Naive thymus-derived CD8-positive, alpha-beta T cell (primary cell): Measurements from ENCODE around the gene CYP3A4. TPM values are rescaled to one million over a fixed set of nuclear protein-coding genes. Genes with fewer than 3 reads are reported as not detected.
A peak's percentile ranks its signal among the peaks of the same experiment; 100 is the strongest.
"Not testable (repeated sequence)": the region's sequence is repeated elsewhere in the genome, so short reads cannot be mapped to it uniquely, and the experiment has no call there.

ENCODE experiments used
- ATAC-seq, 2 donors: fragments of 150-1000 bp; cut with Tn5 transposase in 1 of 2; sonication (Bioruptor Pico), chemical (Tn5 transposase) in 1 of 2; 1 replicate in 1 of 2; 2 replicates in 1 of 2; pipeline ENCODE4 v1.10.0; 2021; ENCODE audit warnings: mild to moderate bottlenecking in 2 of 2, moderate library complexity in 2 of 2
- POLR2A ChIA-PET: fragments of 350-600 bp; sonication (Branson Sonifier 250); formaldehyde crosslinking; loops from one replicate; lab custom pipeline; 2021; ENCODE audit warnings: antibody characterized with exemption; lab: Charles Lee
- DNase-seq, 10 donors: peaks; one replicate each; pipeline versions ENCODE4 v3.0.0 to v3.0.0-alpha.2; 2020 to 2022
- H3K27ac Mint-ChIP-seq, 10 donors: one replicate each; pipeline ENCODE4 v1.8.0; 2020 to 2022; ENCODE audit warnings: mild to moderate bottlenecking in 10 of 10, mixed read lengths in 10 of 10, moderate library complexity in 4 of 10, inconsistent platforms in 1 of 10
- H3K27me3 Mint-ChIP-seq, 5 donors: one replicate each; pipeline ENCODE4 v1.8.0; 2021 to 2022; ENCODE audit warnings: mixed read lengths in 5 of 5
- H3K36me3 Mint-ChIP-seq, 3 donors: one replicate each; pipeline ENCODE4 v1.8.0; 2020 to 2022; ENCODE audit warnings: mixed read lengths in 3 of 3, mild to moderate bottlenecking in 2 of 3, inconsistent platforms in 1 of 3
- H3K4me1 Mint-ChIP-seq, 4 donors: one replicate each; pipeline ENCODE4 v1.8.0; 2021 to 2022; ENCODE audit warnings: mixed read lengths in 4 of 4
- H3K4me3 Mint-ChIP-seq, 10 donors: one replicate each; pipeline ENCODE4 v1.8.0; 2020 to 2022; ENCODE audit warnings: mild to moderate bottlenecking in 10 of 10, mixed read lengths in 10 of 10, moderate library complexity in 6 of 10, inconsistent platforms in 1 of 10
- H3K9me3 Mint-ChIP-seq, 9 donors: one replicate each; pipeline ENCODE4 v1.8.0; 2020 to 2022; ENCODE audit warnings: mixed read lengths in 9 of 9, mild to moderate bottlenecking in 3 of 9, inconsistent platforms in 1 of 9, moderate library complexity in 1 of 9
- polyA plus RNA-seq, 3 donors: library from polyadenylated mRNA; unstranded; fragments of 300-500 nt; fragmentation: Illumina TruSeq; gene quantifications; one replicate each; pipeline ENCODE4 v1.2.3, GENCODE V29; 2021
- total RNA-seq, 8 experiments: library from RNA in 2 of 8; stranded (reverse) in 2 of 8; gene quantifications; one replicate each; pipeline ENCODE4 v1.2.3 and lab custom pipeline; 2021 to 2026

CYP3A4 gene
- total and polyA plus RNA-seq, 5 experiments from 2014 or later = 0.14 TPM; not detected in 4

DNA sequence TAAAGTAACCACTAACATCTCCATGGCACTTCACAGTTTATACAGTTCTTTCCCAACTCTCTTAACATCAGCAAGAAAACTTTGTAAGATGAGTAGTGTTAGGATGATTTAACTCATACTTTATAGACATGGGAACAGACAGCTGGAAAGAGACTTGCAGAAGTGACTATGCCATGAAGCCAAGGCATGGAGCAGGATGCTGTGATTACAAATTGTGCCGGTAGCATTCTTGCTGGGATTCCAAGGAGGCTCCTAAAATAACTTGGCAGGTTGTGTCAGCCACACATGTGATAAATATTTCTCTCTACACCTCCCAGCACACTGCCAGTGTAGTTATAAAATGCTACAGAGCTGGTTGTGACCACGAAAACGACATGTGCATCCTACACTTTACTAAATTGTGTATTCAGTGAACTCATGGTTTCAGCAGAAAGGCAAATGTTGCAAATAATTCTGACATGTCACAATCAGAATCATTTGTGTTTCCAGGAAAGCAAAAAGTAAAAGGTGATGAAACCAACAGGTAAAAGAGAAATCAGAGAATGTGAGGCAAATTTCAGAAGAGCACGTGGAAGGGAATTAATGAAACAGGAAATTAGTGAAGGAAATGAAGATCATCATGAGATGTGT, 5.6 kb upstream of the CYP3A4 start:
- no peak overlapping the region for H3K27ac Mint-ChIP-seq
- H3K4me3 Mint-ChIP-seq = no peak overlapping the region
- H3K27me3 Mint-ChIP-seq = peaks cover 2 to 15% (median 5%) of the 10 kb centered on the region in 5 donors
- no peaks in the 10 kb centered on the region for H3K36me3 Mint-ChIP-seq
- DNase-seq (no peak), ATAC-seq (no peak)
- no peaks in the 10 kb centered on the region for H3K9me3 Mint-ChIP-seq
- POLR2A ChIA-PET = no interaction called here
- H3K4me1 Mint-ChIP-seq = peaks cover 5 to 24% (median 9%) of the 10 kb centered on the region in 4 donors

DNA sequence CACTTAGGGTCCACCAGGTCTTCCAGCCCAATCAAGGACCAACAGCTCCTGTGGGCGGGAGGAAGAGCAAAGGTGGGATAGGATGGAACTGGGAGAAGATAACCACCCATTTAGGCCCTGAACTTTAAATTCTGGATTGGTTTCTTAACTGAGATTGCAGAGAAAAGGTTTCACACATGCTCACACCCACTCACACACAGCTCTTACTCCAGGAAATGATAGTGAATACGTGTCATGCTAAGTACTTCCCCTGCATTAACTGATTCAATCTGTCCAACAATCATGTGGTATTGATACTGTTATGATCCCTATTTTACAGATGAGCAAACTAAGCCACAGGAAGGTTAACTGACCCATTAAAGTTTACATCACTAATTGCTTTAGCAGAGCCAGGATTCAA, 4.6 kb upstream of the CYP3A4 start:
- no peaks in the 10 kb centered on the region for H3K36me3 Mint-ChIP-seq
- ATAC-seq (no peak), DNase-seq (no peak)
- no peak overlapping the region for H3K4me3 Mint-ChIP-seq
- POLR2A ChIA-PET = no interaction called here
- H3K27ac Mint-ChIP-seq = peak overlapping the region in 3 of 10 donors; percentile 3 to 83 (median 16)
- H3K4me1 Mint-ChIP-seq = peaks cover 5 to 24% (median 9%) of the 10 kb centered on the region in 4 donors
- peaks cover 3 to 17% (median 14%) of the 10 kb centered on the region in 5 donors for H3K27me3 Mint-ChIP-seq
- no peaks in the 10 kb centered on the region for H3K9me3 Mint-ChIP-seq

DNA sequence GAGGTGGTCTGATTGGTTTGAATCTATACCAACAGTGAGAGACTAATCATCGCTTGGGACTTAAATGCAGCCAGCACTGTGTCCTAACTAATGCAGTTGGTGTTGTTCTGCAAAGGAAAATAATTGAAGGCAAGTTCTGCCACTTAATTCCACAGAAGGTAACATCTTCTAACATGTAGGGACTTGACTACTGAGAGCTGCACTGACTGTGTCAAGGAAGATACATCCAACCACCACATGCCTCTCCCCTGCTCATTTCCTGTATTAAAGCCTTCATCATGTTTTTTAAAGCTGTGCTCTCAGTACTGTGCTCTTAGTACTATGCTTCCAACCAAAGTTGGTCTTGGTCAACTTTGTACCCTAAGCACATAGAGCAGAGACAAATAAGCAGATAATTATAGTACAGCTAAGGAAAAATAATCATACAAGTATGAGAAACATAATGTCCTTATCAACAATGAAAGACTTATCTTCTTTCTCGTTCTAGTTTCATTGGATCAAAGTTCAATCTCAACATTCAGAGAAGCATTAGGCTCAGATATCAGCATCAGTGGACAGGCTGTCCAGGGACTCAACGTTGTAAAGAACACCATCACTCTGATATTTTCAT, 2.8 kb upstream of the CYP3A4 start:
- H3K4me1 Mint-ChIP-seq = peaks cover 5 to 24% (median 9%) of the 10 kb centered on the region in 4 donors
- H3K9me3 Mint-ChIP-seq = no peaks in the 10 kb centered on the region
- no peaks in the 10 kb centered on the region for H3K36me3 Mint-ChIP-seq
- ATAC-seq = no peak
- POLR2A ChIA-PET = no interaction called here
- DNase-seq = no peak
- H3K27ac Mint-ChIP-seq = peak overlapping the region in 1 of 10 donors; percentile 52
- no peak overlapping the region for H3K4me3 Mint-ChIP-seq
- H3K27me3 Mint-ChIP-seq = peaks cover 1 to 17% (median 14%) of the 10 kb centered on the region in 5 donors

DNA sequence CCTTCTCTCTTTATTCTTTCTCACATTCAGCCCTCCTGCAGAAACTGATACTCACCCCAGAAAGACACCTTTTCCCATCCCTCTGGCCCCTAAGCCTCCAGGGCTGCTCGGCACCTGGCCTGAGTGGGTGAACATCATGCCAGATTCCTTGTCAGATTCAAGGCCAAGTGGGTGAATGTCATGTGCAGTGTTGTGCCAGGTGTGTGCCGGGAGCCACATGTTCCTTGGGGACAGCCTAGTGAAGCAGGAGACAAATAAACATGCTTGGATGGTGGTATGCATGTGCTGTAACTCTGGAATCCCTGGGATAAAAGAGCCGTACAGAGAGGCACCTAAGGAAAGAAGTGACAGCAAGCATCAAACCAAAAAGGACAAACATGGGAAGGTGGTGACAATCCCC, 1.7 kb upstream of the CYP3A4 start:
- peaks cover 5 to 24% (median 9%) of the 10 kb centered on the region in 4 donors for H3K4me1 Mint-ChIP-seq
- DNase-seq, H3K36me3 Mint-ChIP-seq, H3K27ac Mint-ChIP-seq, H3K9me3 Mint-ChIP-seq, H3K4me3 Mint-ChIP-seq, POLR2A ChIA-PET, ATAC-seq: not testable (repeated sequence)
- peaks cover 3 to 26% (median 18%) of the 10 kb centered on the region in 5 donors for H3K27me3 Mint-ChIP-seq

DNA sequence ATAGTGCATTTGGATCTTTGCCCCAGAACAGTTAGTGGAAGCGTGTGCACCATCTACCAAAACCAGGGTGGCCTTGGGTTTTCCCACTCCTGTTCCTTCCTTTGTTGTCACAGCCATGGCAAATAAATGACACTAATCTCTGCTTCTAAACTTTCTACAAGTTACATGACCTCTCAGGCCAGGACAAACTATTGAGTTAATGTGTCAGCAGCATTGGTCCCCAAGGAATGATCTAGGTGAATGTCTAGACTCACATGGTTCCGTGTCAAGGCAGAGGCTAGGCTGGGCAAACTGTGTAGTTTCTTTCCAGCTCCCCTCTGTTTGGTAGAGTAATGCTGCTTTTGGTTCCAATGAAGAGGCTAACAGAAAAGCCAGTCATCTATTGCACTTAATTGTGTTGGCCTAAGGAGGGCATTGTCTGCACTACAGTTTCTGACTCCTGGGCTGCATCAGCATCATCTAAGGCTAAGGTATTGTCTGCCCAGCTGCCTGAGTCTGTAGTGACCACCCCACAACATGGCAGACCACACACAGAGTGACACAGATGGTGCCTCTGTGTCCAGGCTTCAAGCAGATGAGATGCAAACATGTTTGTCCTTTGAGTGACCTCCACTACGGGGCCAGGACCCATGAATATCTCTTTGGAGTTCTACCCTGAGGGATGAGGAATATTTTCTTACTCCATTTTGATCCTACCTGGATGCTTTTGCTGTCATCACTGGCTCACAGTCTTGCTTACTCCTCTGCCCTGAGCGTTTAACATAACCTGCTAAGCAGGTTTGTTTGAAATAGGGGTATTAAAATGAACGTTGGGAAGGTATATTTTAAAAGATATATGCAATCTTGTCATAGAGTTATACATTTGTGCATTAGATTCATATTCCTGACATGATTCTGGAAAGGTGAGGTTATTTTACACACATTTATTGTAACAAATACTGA, 1.7 kb downstream of the CYP3A4 start:
- DNase-seq (no peak), ATAC-seq (no peak)
- H3K36me3 Mint-ChIP-seq = no peaks in the 10 kb centered on the region
- no peak overlapping the region for H3K4me3 Mint-ChIP-seq
- no peaks in the 10 kb centered on the region for H3K9me3 Mint-ChIP-seq
- peaks cover 5 to 38% (median 19%) of the 10 kb centered on the region in 5 donors for H3K27me3 Mint-ChIP-seq
- peaks cover 0 to 10% (median 4%) of the 10 kb centered on the region in 4 donors for H3K4me1 Mint-ChIP-seq
- POLR2A ChIA-PET = no interaction called here
- H3K27ac Mint-ChIP-seq = peak overlapping the region in 1 of 10 donors; percentile 21

DNA sequence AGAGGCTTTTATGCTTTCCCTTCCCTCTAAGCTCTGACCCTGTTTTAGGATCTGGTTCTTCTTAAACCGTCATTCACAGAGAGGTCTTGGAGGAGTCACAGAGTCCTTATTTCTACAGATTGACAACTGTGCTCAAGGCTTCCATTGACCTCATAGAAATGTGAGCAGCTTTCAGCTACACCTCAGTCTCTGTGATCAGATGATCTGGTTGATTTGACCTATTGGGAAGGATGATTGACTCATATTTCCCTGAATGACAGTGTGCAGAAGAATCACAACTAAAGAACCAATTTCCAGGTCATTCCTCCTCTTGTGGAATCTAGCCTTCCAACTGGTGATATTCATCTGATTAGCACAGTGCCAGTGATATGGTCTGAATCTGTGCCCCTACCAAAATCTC, 3.4 kb downstream of the CYP3A4 start:
- POLR2A ChIA-PET = no interaction called here
- H3K4me3 Mint-ChIP-seq = no peak overlapping the region
- H3K36me3 Mint-ChIP-seq = no peaks in the 10 kb centered on the region
- H3K4me1 Mint-ChIP-seq = no peaks in the 10 kb centered on the region
- ATAC-seq (no peak), DNase-seq (no peak)
- H3K9me3 Mint-ChIP-seq = peaks cover 0 to 5% (median 0%) of the 10 kb centered on the region in 9 donors
- no peak overlapping the region for H3K27ac Mint-ChIP-seq
- peaks cover 13 to 40% (median 19%) of the 10 kb centered on the region in 5 donors for H3K27me3 Mint-ChIP-seq

DNA sequence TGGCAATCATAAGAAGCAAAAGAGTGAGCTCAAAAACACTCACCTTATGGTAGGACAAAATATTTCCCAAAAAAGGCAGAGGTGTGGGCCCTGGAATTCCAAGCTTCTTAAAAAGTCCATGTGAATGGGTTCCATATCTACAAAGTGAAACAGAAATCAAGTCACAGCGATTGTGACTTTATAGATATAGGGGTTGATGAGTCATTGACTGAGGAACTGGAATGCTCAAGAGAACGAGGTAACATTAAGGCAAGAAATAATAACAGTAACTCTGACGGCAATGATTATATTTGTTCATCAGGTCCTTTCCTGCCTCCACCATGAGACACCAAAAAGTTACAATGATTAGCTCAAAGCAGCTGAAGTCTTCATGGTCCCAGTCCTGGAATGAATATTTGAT, 4.0 kb downstream of the CYP3A4 start:
- Mint-ChIP-seq H3K36me3 (no peaks in the 10 kb centered on the region), H3K9me3 (peaks cover 0 to 9% (median 3%) of the 10 kb centered on the region in 9 donors), H3K4me3 (no peak overlapping the region), H3K4me1 (no peaks in the 10 kb centered on the region), H3K27me3 (peaks cover 14 to 46% (median 20%) of the 10 kb centered on the region in 5 donors), H3K27ac (no peak overlapping the region)
- POLR2A ChIA-PET = no interaction called here
- DNase-seq (no peak), ATAC-seq (no peak)

DNA sequence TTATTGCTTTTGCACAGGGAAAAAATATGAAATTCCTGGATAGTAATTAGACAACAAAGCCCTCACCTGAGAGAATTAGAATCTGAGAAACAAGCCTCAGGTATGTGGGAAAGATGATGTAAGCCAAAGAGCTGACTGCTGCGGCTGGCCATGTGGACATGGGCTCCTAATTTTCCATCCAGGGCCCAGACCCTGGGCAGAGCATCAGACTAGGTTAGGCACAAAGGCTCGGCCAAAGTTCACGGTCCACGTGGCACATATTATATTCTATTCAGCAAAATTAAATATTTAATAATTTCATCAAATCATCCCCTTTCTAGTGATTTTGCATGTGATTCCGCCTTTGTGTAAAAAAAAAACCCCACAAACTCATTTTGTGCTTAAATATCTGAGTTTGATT, 5.1 kb downstream of the CYP3A4 start:
- Mint-ChIP-seq H3K4me3 (no peak overlapping the region), H3K27me3 (peaks cover 17 to 46% (median 22%) of the 10 kb centered on the region in 5 donors), H3K4me1 (no peaks in the 10 kb centered on the region), H3K36me3 (no peaks in the 10 kb centered on the region), H3K9me3 (peaks cover 0 to 14% (median 5%) of the 10 kb centered on the region in 9 donors), H3K27ac (no peak overlapping the region)
- POLR2A ChIA-PET = no interaction called here
- no peak for DNase-seq
- ATAC-seq = no peak

DNA sequence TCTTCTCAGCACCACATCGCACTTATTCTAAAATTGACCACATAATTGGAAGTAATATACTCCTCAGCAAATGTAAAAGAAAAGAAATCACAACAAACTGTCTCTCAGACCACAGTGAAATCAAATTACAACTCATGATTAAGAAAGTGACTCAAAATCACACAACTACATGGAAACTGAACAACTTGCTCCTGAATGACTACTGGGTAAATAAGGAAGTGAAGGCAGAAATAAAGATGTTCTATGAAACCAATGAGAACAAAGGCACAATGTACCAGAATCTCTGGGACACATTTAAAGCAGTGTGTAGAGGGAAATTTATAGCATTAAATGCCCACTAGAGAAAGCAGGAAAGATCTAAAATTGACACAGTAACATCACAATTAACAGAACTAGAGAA, 10.6 kb downstream of the CYP3A4 start:
- peaks cover 32 to 70% (median 56%) of the 10 kb centered on the region in 5 donors for H3K27me3 Mint-ChIP-seq
- ATAC-seq, DNase-seq, POLR2A ChIA-PET, H3K4me1 Mint-ChIP-seq, H3K4me3 Mint-ChIP-seq, H3K27ac Mint-ChIP-seq: not testable (repeated sequence)
- peaks cover 0 to 11% (median 0%) of the 10 kb centered on the region in 3 donors for H3K36me3 Mint-ChIP-seq
- H3K9me3 Mint-ChIP-seq = peaks cover 0 to 31% (median 9%) of the 10 kb centered on the region in 9 donors

DNA sequence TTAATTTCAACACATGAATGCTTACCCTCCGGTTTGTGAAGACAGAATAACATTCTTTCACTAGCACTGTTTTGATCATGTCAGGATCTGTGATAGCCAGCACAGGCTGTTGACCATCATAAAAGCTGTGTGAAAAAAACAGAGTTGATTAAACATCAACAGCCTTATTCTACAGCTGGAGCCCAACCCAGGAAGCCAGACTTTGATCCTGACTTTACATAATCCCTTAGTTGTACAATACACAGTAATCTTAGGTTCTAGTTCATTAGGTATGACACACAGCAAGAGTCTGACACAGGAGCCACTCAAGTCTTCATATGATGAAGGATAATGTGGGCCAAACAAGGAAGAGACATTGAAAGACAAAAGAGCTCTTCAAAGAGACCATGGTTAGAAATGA, 11.4 kb downstream of the CYP3A4 start:
- DNase-seq (no peak), ATAC-seq (no peak)
- peaks cover 0 to 10% (median 0%) of the 10 kb centered on the region in 4 donors for H3K4me1 Mint-ChIP-seq
- peaks cover 30 to 69% (median 56%) of the 10 kb centered on the region in 5 donors for H3K27me3 Mint-ChIP-seq
- no peak overlapping the region for H3K4me3 Mint-ChIP-seq
- no peak overlapping the region for H3K27ac Mint-ChIP-seq
- POLR2A ChIA-PET = no interaction called here
- H3K9me3 Mint-ChIP-seq = peaks cover 0 to 31% (median 9%) of the 10 kb centered on the region in 9 donors
- peaks cover 0 to 11% (median 0%) of the 10 kb centered on the region in 3 donors for H3K36me3 Mint-ChIP-seq

DNA sequence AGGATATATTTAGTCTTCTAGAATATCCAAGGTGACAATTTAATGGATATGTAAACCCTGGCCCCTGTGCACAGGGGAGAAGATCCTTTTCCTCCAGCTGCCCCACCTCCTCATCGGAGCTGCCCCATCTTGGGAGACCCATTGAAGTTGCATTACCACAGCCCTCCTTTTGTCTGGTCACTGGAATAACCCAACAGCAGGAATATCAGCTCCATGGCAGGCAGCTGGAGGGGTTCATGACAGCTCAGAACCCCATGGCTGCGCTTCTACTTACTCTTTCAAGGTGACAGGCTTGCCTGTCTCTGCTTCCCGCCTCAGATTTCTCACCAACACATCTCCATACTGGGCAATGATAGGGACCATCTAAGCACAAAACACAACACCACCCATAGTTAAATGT, 14.5 kb downstream of the CYP3A4 start:
- Mint-ChIP-seq H3K36me3 (peaks cover 0 to 11% (median 0%) of the 10 kb centered on the region in 3 donors), H3K27me3 (peaks cover 17 to 53% (median 43%) of the 10 kb centered on the region in 5 donors)
- POLR2A ChIA-PET = not testable (repeated sequence)

DNA sequence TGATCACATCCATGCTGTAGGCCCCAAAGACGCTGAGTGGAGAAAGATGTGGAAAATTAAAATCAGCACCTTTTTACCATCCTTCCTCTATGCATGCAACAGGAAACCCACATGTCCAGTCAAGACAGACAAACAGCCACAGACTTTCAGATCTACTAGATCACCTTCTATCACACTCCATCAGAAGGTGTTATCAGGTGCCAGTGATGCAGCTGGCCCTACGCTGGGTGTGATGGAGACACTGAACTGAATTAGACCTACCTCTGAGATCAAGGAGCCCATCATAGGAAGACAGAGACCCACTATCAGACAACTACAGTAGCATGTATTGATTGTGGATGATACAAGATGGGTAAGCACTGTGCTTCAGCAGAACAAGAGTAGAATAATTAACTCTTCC, 15.5 kb downstream of the CYP3A4 start:
- POLR2A ChIA-PET = no interaction called here
- peaks cover 0 to 13% (median 2%) of the 10 kb centered on the region in 9 donors for H3K9me3 Mint-ChIP-seq
- no peak overlapping the region for H3K4me3 Mint-ChIP-seq
- H3K4me1 Mint-ChIP-seq = peaks cover 0 to 13% (median 0%) of the 10 kb centered on the region in 4 donors
- peaks cover 0 to 8% (median 0%) of the 10 kb centered on the region in 3 donors for H3K36me3 Mint-ChIP-seq
- peaks cover 15 to 43% (median 38%) of the 10 kb centered on the region in 5 donors for H3K27me3 Mint-ChIP-seq
- no peak overlapping the region for H3K27ac Mint-ChIP-seq
- ATAC-seq = no peak
- no peak for DNase-seq

More for the DNA sequence above, 14.5 kb downstream of the CYP3A4 start:
- peaks cover 0 to 13% (median 0%) of the 10 kb centered on the region in 4 donors for H3K4me1 Mint-ChIP-seq
- not testable (repeated sequence) for H3K4me3 Mint-ChIP-seq, H3K27ac Mint-ChIP-seq, ATAC-seq, DNase-seq
- peaks cover 0 to 20% (median 3%) of the 10 kb centered on the region in 9 donors for H3K9me3 Mint-ChIP-seq
